NCI-H510A (cell line): ENCODE results near the gene GCA.
A peak's percentile ranks its signal among the peaks of the same experiment; 100 is the strongest.

Source experiments
- DNase-seq: peaks from one replicate; lab custom pipeline; 2025; lab: John Stamatoyannopoulos, UW

Gene GCA

DNA sequence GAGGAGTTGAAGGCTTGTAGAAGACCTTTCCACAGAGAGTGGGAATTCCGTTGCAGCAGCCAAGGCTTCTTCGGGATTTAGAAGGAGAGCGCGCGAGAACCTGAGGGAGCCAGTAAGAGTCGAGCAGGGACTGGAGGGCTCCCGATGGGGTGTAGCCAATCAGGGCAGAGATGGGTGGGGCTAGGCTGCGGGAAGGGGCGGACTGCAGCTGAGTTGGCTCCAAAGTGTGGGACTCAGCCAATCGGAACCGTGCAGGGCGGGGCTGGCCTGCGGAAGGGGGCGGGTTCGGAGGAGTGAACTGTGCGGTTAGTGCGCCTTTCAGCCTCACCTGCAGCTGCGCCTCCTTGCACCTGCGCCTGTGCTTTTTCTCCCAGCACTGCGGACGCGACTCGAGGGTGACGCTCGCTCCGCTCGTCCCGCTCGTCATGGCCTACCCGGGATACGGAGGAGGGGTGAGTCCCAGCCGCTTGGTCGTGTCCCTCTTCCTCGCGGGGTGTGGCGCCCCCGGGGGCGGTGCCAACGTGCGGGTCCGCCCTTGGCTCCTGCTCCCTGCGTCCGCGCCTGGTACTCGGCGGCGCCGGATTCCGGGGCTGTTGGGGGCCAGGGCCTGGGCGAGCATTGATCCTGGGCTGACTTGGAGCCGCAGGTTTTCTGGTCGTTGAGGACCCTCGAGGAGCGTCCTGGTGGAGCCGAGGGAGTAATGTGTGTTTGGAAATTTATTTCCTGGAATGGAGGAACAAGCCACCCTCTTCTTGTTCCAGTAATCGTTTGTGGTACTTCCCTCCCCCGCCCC, at the start of gene GCA:
GCA (plus strand) TSS at position 309 of the 793 bp plus-strand sequence; CDS start at position 426, 117 bp downstream.
- peak; percentile 84 for DNase-seq

- DNase-seq: no peak
Observed at GRCh38 chr2:162295009-162295408, 48.9 kb upstream of the GCA start.

DNA sequence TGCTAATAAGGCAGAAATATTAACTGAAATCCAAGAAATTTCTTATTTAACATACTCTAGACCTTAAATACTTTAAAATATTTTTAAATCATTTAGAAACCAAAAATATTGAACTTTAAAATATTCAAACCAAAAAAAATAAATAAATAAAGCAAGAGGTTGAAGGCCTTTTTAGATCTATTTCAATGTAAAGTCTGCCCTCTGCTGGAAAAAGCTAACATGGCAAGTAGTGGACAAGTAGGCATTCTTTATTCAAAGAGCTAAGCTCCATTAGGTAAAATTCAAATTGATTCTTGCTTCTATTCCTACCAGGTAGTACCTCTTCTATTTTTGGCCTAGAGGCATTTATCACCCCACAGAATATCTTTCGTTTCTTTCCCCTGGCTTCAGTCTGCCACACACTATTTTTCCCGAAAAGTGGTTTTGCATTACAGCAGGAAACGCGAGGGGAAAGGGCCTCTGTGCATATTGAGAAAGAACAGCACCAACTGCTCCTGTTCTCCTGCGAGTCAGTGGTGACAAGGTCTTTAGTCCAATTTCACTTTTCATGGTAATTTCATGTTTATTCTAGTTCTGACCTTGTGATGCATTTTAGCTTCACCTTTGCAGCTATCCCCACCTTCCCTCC, 45.9 kb upstream of the GCA start:
- DNase-seq: no peak

GRCh38 chr2:162298669-162299335, 45.1 kb upstream of the GCA start:
- DNase-seq: no peak

DNA sequence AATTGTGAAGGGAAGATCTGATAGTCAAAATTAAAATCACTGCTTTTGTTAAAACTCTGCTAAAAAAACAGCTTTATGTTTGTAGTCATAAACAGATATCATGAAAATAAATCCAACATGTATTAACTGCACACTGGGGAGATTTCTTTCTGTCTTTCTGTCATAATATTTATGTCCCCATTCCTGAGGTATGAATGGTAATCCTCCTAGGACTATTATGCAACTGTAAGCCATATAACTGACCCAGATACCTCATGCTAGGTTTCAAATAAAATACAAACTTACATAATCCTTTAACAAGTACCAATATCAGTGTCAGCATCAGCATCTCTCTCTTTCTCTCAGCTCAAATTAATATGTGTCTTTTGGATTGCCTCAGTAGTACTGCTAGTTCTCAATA, 43.7 kb upstream of the GCA start:
- no peak for DNase-seq

DNA sequence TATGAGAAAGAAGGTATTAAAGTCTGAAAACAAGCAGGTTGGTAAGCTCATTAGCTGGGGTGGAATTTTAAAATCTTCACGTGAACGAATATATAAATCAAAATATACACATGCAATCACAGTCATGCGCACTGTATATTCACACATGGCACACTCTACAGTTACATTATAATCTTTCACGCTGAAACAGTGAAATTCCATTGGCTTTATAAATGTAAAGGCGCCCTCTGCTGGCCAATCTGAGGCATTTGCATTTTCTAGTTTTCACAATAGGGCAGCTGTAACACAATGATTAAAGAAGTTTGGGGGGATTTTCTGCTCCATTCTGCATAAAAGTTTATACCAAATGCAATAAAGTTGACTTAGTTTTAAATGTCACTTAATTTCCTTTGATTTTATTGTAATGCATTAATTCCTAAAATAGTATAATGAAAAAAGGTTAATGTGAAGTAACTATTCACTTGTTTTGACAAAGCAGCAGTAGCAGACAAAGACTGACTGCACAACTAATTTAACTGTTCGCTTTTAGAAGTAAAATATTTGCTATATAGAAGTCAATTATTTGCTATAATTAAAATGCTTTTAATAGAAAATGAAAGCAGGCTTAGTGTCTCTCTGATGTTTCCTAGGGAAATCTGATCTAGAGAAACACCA, 42.7 kb upstream of the GCA start:
- DNase-seq: no peak

DNA sequence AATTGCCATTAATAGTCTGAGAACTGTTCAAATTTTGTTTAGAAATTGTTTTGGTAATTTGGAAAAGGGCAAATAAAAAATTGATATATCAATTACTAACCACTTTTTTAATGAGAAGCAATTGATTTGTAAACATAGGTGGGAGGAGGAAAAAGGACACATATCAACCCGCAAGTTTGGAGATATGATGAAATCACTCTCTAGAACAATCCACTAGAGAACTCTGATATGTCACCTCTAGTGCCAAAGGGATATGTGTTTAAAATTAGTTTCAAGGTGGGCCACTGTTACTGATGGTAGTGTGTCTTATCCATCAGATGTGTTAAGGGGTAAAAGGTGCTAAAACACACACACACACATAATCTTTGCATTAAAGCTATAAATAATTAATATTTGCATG, 42.1 kb upstream of the GCA start:
- DNase-seq: no peak

DNA sequence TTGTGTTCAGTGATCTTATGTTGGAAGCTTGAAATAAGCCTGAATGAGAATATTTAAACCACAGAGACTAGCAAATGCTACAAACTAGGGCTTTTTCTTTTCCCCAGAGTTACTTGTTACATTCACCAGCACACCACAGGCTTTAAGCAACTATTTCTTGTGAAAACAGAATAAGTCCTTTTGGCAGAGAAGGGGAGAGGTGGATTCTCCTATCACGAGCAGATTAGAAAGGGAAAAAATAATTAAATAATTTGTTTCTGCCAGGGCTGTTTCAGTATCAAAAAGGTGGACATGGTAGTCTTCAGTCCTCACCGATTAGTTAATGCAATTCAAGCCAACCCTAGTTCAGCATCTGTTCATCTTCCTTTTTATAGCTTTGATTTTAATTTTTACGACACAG, 38.0 kb upstream of the GCA start:
- no peak for DNase-seq

DNA sequence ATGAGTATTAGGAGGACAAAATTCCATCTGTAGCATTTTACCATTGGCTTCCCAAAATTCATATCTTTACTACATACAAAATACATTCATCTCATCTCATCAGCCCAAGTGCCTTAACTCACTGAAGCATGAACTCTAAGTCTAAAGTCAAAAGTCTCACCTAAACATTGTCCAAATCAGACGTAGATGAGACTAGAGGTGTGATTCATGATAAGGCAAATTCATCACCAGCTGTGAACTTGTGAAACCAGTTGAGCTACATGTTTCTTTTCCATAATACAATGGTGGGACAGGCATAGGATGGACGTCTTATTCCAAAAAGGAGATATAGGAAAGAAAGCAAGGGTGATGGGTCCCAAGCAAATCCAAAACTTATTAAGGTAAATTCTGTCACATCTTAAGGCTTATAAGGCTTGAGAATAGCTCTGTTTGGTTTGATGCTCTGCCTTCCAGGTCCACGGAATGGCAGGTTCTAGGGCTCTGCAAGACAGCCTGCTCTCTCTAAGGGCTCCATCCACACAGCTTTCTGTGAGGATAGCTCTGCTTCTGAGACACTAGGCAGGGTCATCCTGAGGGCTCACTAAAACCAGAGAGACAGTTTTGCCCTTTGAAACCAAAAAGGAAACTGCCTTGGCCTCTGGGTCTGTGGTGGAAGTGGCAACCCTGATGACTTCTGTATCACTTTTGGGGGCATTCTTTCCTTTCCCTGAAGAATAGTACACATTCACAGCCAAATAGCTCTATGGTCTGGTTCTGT, 35.0 kb upstream of the GCA start:
- no peak for DNase-seq

- DNase-seq: no peak
Observed at GRCh38 chr2:162312853-162313252, 31.1 kb upstream of the GCA start.

DNA sequence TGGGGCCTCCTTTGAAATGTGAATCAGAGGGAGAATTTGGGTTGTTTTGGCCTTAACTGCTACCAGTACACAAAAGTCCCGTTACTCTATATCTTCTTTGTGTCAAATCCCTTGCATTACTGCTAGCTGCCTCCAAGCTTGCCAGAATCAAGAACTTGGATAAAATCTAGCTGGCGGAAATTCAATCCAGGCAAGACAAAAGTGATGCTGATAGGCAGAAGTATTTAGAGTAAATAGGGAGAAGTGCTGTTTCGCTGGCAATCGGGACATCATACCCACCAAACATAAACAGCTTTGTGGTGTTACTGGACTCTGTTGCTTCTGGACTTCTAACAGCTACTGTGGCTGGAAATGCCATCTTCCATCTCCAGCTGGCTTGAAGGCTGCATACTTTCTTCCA, 28.0 kb upstream of the GCA start:
- no peak for DNase-seq

GRCh38 chr2:162316590-162316989, 27.3 kb upstream of the GCA start:
- no peak for DNase-seq

DNA sequence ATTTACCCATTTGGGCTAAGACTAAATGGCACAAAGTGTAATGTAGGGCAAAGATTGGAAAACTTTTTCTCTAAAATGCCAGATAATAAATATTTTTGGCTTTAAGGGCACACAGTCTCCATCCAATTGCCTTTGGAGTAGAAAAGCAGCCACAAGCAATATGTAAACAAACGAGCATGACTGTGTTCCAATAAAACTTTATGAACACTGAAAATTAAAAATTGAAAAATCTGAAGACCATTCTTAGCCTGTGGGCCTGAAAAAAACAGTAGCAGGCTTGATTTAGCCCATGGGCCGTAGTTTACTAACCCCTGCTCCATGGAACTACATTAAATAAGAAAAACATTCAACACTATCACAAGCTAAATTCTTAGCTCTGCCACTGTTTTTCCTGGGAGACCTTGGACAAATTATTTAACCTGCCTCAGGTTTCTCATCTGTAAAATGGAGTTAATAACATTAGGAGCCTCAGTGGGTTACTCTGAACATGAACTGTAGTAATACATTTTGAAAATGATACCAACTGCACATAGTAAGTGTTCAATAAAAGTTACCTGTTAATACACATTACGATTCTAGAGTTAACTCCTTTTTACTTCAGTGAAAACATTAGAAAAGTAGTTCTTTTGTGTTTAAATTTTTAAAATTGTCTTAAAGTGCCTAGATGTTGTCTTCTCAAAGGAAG, 26.7 kb upstream of the GCA start:
- DNase-seq: no peak

GRCh38 chr2:162317861-162318327, 26.0 kb upstream of the GCA start:
- DNase-seq: no peak

DNA sequence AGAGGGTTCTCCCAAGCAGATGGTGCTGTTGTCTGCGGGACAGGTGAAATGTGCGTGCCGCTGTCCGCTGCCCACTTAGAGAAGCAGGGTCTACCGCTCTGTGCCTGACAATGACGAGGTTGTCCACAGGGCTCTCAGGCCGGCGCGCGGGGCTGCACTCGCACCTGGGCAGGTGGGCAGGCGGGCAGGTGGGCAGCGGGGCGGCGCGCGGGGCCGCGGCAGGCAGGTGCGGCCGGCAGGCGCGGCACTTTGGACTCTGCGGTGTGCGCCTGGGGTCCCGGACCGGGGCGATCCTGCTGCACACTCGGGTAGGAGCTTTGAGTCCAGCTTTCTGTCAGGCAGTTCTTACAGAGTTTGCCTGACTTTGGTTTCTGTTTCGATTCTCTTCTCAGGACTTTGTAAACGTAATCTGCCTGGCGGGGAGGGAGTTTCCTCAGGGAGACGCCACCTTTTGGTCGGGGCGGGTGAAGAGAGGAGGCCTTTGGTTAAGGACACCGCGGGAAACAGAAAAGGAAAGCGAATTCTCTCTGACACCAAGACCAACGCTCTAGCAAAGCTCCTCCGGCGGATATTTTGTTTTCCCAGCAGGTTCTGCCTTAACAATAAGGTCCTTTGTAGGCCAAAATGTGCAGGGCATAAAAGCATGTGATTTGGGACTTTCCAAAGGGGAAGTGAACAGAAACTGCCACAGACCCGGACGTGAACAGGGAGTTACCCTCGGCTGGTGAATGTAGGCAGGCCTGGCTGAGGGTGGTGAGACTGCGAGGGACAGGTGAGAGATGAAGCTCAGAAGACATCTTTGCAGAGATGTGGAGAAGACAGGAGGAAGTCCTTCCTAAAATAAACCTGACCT, 25.4 kb upstream of the GCA start, which contains the start of gene IFIH1:
IFIH1 (minus strand) TSS at position 357 of the 853 bp plus-strand sequence. CDS start 377 bp downstream, outside the sequence.
- peak; percentile 46 for DNase-seq

GRCh38 chr2:162320864-162321517, 22.9 kb upstream of the GCA start:
- no peak for DNase-seq

DNA sequence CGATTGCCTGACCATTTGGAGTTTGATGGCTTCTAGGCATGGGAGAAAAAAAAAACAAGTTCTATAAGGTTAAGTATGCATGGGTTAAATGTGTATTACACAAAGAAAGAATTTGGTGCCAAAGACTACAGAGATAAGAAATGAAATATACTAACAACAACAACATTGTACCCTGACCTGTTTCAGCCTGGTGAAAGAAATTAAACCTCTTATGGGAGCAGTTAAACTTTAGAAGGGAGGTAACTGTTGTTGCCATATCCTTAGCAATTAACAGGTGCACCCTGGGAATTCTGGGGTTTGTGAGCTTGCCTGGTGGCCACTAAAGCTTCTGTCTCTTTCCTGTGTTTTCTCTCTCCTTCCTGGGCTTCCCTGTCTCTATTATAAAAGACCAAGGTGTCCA, 19.0 kb upstream of the GCA start:
- DNase-seq: no peak

DNA sequence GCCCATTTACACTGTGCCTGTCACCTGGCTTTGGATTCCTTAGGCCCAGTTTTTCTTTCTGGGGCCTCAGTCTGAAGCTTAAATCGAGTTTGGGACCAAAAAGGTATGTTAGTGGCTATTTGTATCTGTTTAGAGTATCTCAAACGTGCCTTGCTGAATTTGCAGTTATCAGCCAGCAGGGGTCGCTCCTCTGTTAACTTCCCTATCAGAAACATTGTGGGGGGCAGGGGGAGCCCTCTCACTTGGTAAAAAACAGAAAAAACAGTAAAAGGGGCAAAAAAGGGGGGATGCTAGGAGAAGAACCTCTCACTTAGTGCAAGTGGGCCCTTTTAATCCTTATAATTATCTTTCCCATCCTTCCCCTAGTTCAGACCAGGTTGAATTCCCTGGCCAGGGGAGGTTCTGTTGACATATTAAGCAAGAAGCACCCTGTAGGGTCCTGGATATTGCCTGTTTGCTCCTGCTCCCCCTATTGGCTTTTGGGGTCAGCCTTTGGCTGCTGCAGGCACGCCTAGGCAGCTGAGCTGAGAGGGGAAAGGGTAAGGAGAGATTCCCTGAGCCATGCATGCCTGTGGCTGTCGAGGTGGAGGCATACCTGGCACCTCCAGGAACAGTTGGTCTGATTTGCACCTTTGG, 16.7 kb upstream of the GCA start:
- no peak for DNase-seq

- no peak for DNase-seq
Observed at GRCh38 chr2:162327806-162328205, 16.1 kb upstream of the GCA start.
